HepG2 (cell line): Measurements from ENCODE around the gene SHROOM2. TPM values are rescaled to one million over a fixed set of nuclear protein-coding genes. Genes with fewer than 3 reads are reported as not detected.
A peak's percentile ranks its signal among the peaks of the same experiment; 100 is the strongest.

ENCODE experiments used
- ZFX ChIP-seq: sonication (generic); formaldehyde crosslinking; IDR thresholded peaks from 2 replicates; pipeline ENCODE4 v1.4.0; 2020; ENCODE audit warnings: mild to moderate bottlenecking, low read depth, missing genetic modification reagents, moderate library complexity
- ZNF407 ChIP-seq: sonication (generic); formaldehyde crosslinking; IDR thresholded peaks from one replicate; pipeline ENCODE4 v1.5.1; 2020; ENCODE audit warnings: mild to moderate bottlenecking, missing genetic modification reagents; ENCODE audit errors: not compliant biosample characterization
- ZNF687 ChIP-seq: sonication (generic); formaldehyde crosslinking; IDR thresholded peaks from 2 replicates; pipeline ENCODE4 v1.5.1; 2020; ENCODE audit warnings: mild to moderate bottlenecking, missing genetic modification reagents, moderate library complexity
- polyA plus RNA-seq, 8 experiments: library from polyadenylated mRNA; depleted of rRNA in 3 of 8; stranded (reverse) in 7 of 8; unstranded in 1 of 8; fragments of >200 nt; fragmentation: Illumina TruSeq in 4 of 8; extraction: Trizol in 4 of 8; gene quantifications; 2 replicates each; pipeline versions ENCODE4 v1.2.1 to v1.2.3, GENCODE V29; 2011 to 2016; ENCODE audit warnings: low read depth in 4 of 8, missing spikeins in 1 of 8, mixed read lengths in 1 of 8; ENCODE audit not compliant: insufficient read depth in 1 of 8
- total RNA-seq, 5 experiments: library from RNA; depleted of rRNA; stranded (reverse); fragments of >200 nt; fragmentation: Illumina TruSeq; extraction: Trizol; gene quantifications; 2 replicates each; pipeline ENCODE4 v1.2.3, GENCODE V29; 2016; ENCODE audit warnings: low read depth in 1 of 5

The SHROOM2 gene
- total and polyA plus RNA-seq, 2 of the 13 experiments (the other 11 are each of a cell fraction or from before 2014, with no cell fraction given): 0.92 to 1.4 TPM

GRCh38 chrX:9785254-9785943 lies 830 bp upstream of the SHROOM2 start (continued):
- peak; percentile 41 for TF ChIP-seq ZNF687 (CRISPR knock-in tag)
- TF ChIP-seq ZNF407: no peak
- peak; percentile 28; the same call in 1 of the 2 replicates for TF ChIP-seq ZFX (CRISPR knock-in tag)
